ENCODE data around the gene DDX10.

DDX10 gene

DNA sequence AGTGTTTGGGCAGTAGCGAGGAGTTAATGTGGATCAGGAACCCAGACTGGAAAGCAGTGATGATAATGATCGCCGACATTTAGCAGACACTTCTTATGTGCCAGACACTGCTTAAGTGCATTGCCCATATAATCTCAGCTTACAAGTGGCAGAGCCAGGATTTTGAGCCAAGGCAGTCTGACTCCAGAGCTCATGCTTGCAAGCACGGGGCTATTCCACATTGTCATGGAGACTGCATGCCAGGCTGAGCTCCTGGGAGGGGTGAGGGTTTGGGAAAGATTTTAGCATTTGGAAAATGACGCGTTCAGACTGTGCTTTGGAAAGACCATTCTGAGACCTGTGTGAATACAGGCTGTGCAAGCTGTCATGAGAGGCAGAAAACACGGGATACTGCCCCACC, 302.7 kb downstream of the DDX10 start:
- H3K4me3 ChIP-seq (ENCODE audit: low read depth, low read length) = no peak overlapping the region

DNA sequence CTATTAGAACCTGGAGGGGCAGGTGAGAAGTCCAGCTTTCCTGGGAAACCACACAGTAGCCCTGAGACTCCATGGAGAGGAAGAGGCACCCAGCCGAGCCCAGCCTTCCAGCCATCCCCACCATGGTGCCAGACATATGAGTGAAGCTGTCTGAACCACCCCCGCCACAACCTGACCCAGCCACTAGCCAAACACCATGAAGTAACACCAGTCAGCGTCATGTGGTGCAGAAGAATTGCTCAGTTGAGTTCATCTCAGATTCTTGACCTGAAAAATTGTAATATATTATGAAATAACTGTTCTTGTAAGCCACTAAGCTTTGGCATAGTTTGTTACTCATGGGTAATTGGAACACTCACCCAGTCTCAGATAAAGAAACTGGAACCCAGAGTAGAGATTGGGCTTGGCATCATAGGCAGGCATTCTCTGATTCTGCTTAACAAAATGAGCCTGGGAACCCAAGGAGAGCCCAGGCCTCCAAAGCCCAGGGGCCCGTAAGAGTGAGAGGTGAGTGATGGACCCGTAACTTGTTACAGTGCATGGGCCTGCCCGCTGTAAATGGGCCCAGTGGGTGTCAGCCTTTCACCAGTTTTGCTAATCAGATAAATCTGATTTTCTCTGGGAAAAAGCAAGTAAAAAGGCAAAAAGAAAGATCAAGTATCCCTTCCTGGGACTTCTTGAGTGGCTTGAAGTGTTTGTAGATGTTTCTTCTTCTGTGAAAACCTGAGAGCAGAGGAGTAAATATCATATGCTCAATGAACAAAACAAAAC, 305.5 kb downstream of the DDX10 start:
- H3K4me3 ChIP-seq (ENCODE audit: low read depth, low read length) = no peak overlapping the region

DNA sequence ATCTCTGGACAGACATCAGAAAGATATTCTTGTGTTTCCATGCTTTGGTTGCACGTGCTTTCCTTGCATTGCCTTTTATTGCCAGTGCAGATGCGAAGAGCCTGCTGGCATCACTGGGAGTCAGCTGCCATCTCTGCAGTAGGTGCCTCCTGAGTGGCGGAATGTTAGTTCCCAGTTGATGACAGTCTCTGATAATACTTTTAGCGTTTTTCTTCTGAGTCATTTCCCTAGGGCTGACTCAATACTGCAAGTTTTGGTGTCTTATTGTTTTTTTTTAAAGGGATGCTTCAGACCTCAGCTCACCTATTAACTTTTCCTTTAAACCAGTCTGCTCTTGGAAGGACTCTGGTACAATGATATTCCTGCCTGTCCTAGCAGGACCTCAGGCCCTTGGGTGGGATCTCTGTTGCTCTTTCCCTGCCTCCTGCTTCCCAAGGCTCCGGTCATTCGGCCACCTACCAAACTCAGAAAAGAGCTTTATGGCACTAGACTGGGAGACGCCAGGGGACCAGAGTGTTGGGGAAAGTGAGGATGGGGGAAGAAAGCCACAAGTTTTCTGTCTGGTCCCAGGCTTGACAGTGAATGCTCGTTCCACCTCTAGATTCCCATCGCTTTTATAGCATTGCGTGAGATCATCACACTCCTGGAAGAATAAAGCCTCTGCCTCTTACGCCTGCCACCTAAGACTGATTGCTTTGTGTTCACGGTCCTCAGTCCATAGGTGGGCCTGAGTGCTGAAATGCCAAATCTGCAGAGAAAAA, 308.7 kb downstream of the DDX10 start:
- H3K4me3 ChIP-seq (ENCODE audit: low read depth, low read length) = no peak overlapping the region

DNA sequence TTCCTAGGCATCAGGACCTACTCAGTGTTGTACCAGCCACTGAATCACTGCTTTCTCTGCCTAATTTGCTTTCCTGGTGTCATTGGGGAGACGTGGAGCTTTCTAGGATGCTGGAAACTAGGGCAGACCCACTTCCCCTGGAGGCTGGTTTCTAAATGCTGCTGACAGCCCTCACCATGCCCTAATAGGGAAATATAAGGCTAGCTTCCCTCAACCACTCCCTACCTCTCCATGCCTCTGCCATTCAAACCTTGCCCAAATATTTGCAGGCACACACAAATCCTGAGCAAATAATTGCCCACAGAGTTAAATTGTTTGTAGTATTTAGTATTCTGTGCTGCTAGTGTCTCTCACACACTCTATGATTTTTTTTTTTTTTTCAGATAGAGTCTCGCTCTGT, 310.2 kb downstream of the DDX10 start:
- no peak overlapping the region for H3K4me3 ChIP-seq (ENCODE audit: low read depth, low read length)

DNA sequence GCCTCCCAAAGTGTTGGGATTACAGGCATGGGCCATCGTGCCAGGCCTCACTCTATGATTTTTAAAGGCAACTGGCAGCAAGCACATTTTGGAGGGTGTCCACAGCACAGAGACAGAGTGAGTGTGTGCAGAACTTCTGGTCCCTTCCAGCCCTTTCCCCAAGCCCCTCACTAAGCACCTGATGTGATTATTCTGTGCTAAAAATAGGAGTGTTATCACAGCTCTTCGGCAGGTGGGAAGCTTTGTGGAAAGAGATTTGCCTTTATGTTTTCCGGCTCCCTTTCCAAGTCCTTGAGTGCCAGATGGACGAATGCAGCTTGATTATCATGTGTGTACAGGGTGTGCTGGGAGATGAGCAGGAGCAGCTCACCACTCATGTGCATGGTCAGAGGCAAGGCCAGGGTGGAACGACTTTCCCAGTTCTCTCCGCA, 310.8 kb downstream of the DDX10 start:
- no peak overlapping the region for H3K4me3 ChIP-seq (ENCODE audit: low read depth, low read length)

DNA sequence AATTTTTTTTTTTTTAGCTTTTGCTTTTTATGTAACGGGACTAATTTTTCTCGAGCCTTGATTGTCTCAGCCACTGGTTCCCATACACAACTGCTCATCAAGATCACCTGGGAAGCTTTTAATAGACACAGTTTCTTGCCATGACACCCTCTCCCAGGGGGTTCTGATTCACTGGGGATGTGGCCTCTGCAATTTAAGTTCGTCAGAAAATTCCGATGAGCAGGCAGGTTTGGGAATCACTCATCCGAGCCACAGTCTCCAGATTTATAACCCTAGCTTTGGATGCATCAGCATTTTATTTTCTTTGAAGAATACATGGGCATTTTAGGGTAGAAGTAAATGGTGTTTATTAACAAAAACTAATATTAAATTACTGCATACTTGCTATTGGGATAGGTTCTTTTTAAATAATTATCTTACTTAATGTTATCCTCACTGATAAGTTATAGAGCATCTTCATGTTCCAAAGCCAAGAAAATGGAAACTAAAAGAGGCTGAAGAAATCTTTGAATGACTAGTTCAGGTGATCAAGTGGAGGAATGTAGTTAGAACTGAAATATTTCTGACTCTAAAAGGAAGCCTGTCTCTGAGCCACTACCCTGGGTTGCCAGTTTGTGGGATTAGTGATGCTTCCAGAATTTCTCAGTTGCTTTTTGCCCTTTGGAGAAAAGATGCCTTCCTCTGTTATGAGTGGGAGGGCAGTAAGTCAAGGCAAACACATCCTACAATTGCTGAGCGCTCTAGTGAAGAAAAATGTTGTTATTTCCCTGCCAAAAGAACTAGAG, 319.0 kb downstream of the DDX10 start:
- H3K4me3 ChIP-seq (ENCODE audit: low read depth, low read length) = no peak overlapping the region

DNA sequence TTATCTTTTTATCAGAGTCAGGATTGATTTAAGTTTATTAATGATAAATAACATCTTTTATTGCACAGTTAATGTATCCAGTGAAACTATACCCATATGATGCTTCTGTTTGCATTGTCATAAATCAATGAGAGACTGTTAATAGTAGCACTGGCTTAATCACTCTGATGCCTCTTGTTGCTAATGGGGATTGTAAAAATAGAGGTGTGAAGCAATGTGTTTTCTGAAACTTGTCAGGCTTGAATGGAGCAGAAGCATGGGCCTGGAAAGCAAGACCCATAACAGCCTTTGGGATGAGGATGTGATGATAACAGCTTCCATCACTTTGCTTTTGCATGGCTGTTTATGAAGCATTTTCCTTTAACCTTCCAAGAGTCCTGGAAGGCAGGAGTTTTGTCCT, 319.7 kb downstream of the DDX10 start:
- H3K4me3 ChIP-seq (ENCODE audit: low read depth, low read length) = no peak overlapping the region

DNA sequence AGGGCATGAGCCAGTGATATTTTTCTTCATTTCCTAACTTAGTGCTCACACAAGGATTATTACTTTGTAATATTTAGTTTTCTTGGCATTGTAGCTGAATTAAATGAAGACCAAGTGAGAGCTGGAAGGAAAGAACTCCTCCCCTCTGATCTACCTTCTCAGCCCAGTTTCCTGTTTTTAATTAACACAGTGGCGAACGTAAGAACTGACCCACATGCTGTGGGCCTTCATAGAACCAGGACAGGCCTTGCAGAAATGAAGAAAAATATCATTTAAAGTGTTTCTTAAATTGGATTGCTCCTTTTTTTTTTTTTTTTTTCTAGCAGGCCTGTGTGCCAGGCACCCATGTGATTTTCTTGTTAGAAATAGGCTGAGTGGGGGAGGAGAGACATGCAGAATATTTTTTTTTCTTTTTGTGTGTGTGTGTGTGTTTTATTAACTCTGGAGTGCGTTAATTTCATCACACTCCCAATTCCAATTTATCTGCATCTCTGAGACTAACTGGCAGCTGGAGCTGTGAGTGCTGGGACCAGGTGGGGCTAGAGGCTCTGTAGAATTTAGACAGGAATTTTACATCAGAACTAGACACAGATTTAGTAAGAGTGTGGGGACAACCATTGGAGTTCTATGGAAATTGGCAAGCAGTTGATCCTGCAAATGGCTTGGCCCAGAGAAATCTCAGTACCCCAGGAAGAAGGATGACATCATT, 320.5 kb downstream of the DDX10 start:
- no peak overlapping the region for H3K4me3 ChIP-seq (ENCODE audit: low read depth, low read length)

DNA sequence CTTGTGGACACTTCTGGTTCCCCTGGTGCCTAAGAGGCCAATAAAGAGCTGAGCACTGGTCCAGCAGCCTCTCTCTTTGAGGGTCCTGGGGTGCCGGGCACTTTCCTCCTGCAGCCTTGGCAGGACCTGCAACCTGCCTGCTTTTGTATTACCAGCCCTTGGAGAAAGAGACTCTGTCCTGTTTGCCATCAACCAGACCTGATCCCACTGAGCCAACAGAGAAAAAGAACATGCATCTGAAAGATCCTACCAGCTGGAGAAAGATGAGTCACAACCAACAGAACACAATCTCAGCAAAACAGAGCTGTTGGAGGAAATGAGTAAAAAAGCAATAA, 321.0 kb downstream of the DDX10 start:
- no peak overlapping the region for H3K4me3 ChIP-seq (ENCODE audit: low read depth, low read length)
